Measurements from ENCODE around the gene ZNF365.

The ZNF365 gene

GRCh38 chr10:62336404-62336803 is 37.8 kb upstream of the ZNF365 start:
- TF ChIP-seq POLR2AphosphoS5 (IDR thresholded peaks at IDR 0.05; ENCODE audit: low read depth, low read length), result no peak
- TF ChIP-seq SIN3A (IDR thresholded peaks at IDR 0.05; ENCODE audit: borderline replicate concordance, insufficient read depth, low read length), result no peak
- no peak for TF ChIP-seq FOXP2 (optimal IDR thresholded peaks at IDR 0.05; ENCODE audit: borderline replicate concordance, extremely low read depth, extremely low read length, insufficient read depth)
- TF ChIP-seq TAF1 (IDR thresholded peaks at IDR 0.05; ENCODE audit: borderline replicate concordance, insufficient read depth, low read length), result no peak
- TF ChIP-seq, protein P1, sequence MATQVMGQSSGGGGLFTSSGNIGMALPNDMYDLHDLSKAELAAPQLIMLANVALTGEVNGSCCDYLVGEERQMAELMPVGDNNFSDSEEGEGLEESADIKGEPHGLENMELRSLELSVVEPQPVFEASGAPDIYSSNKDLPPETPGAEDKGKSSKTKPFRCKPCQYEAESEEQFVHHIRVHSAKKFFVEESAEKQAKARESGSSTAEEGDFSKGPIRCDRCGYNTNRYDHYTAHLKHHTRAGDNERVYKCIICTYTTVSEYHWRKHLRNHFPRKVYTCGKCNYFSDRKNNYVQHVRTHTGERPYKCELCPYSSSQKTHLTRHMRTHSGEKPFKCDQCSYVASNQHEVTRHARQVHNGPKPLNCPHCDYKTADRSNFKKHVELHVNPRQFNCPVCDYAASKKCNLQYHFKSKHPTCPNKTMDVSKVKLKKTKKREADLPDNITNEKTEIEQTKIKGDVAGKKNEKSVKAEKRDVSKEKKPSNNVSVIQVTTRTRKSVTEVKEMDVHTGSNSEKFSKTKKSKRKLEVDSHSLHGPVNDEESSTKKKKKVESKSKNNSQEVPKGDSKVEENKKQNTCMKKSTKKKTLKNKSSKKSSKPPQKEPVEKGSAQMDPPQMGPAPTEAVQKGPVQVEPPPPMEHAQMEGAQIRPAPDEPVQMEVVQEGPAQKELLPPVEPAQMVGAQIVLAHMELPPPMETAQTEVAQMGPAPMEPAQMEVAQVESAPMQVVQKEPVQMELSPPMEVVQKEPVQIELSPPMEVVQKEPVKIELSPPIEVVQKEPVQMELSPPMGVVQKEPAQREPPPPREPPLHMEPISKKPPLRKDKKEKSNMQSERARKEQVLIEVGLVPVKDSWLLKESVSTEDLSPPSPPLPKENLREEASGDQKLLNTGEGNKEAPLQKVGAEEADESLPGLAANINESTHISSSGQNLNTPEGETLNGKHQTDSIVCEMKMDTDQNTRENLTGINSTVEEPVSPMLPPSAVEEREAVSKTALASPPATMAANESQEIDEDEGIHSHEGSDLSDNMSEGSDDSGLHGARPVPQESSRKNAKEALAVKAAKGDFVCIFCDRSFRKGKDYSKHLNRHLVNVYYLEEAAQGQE (IDR thresholded peaks at IDR 0.05; ENCODE audit: insufficient read depth in 1 of 2, low read depth in 2 of 2, low read length in 2 of 2), result no peak

GRCh38 chr10:62341419-62341818 is 32.8 kb upstream of the ZNF365 start:
- TF ChIP-seq TAF1 (IDR thresholded peaks at IDR 0.05; ENCODE audit: borderline replicate concordance, insufficient read depth, low read length), result no peak
- no peak for TF ChIP-seq FOXP2 (optimal IDR thresholded peaks at IDR 0.05; ENCODE audit: borderline replicate concordance, extremely low read depth, extremely low read length, insufficient read depth)
- TF ChIP-seq, protein P1 (IDR thresholded peaks at IDR 0.05; ENCODE audit: insufficient read depth in 1 of 2, low read depth in 2 of 2, low read length in 2 of 2), result no peak
- no peak for TF ChIP-seq SIN3A (IDR thresholded peaks at IDR 0.05; ENCODE audit: borderline replicate concordance, insufficient read depth, low read length)
- TF ChIP-seq POLR2AphosphoS5 (IDR thresholded peaks at IDR 0.05; ENCODE audit: low read depth, low read length), result no peak

DNA sequence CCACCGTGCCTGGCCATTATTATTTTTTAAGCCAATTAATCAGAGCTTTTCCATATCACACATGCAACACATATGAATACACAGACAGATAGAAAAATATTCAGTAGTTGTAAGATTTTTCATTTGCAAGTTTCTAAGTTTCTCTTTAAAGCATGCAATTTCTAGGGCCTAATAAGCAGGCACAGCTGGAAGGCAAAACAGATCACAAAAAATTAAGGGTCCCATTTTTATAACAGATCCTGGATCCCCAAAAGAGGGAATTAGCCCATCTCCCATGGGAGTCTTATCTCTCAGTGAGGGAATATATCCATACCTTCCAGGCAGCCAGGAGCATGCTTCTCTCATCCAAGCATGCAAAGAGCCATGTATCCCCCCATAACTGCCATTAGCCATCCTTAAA is 31.2 kb upstream of the ZNF365 start:
- TF ChIP-seq, protein P1 (IDR thresholded peaks at IDR 0.05; ENCODE audit: insufficient read depth in 1 of 2, low read depth in 2 of 2, low read length in 2 of 2), result no peak
- TF ChIP-seq FOXP2 (optimal IDR thresholded peaks at IDR 0.05; ENCODE audit: borderline replicate concordance, extremely low read depth, extremely low read length, insufficient read depth) (no peak), TAF1 (IDR thresholded peaks at IDR 0.05; ENCODE audit: borderline replicate concordance, insufficient read depth, low read length) (no peak), SIN3A (IDR thresholded peaks at IDR 0.05; ENCODE audit: borderline replicate concordance, insufficient read depth, low read length) (no peak), POLR2AphosphoS5 (IDR thresholded peaks at IDR 0.05; ENCODE audit: low read depth, low read length) (no peak)

- no peak for TF ChIP-seq TAF1 (IDR thresholded peaks at IDR 0.05; ENCODE audit: borderline replicate concordance, insufficient read depth, low read length)
- no peak for TF ChIP-seq FOXP2 (optimal IDR thresholded peaks at IDR 0.05; ENCODE audit: borderline replicate concordance, extremely low read depth, extremely low read length, insufficient read depth)
- TF ChIP-seq, protein P1 (IDR thresholded peaks at IDR 0.05; ENCODE audit: insufficient read depth in 1 of 2, low read depth in 2 of 2, low read length in 2 of 2), result no peak
- TF ChIP-seq POLR2AphosphoS5 (IDR thresholded peaks at IDR 0.05; ENCODE audit: low read depth, low read length), result no peak
- no peak for TF ChIP-seq SIN3A (IDR thresholded peaks at IDR 0.05; ENCODE audit: borderline replicate concordance, insufficient read depth, low read length)
Measured at GRCh38 chr10:62348029-62348428, 26.1 kb upstream of the ZNF365 start.
